EL (cell line): ENCODE results near the gene BDKRB1.
"Not testable (repeated sequence)": the region's sequence is repeated elsewhere in the genome, so short reads cannot be mapped to it uniquely, and the experiment has no call there.

Experiments
- DNase-seq: peaks from one replicate; pipeline ENCODE4 v3.0.0-alpha.2; 2016

The BDKRB1 gene

DNA sequence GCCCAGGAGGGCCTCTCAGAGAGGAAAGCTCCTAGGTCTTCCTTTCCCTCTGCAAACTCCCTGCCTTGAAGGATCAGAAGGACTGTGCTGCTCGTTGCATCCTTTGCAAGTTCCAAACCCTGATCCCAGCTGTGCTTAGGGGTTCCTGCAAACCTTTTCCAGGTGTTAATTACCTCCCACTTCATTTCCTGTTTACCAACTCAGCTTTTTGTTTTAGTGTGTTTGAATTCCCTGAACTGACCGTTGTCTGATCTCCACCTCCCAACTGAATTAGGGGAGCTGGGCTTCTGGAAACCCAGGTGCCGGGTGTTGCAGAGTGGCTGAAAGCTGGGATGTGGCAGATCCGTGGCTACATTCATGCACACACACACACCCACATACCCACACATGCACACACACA, 20.6 kb upstream of the BDKRB1 start:
- no peak for DNase-seq

DNA sequence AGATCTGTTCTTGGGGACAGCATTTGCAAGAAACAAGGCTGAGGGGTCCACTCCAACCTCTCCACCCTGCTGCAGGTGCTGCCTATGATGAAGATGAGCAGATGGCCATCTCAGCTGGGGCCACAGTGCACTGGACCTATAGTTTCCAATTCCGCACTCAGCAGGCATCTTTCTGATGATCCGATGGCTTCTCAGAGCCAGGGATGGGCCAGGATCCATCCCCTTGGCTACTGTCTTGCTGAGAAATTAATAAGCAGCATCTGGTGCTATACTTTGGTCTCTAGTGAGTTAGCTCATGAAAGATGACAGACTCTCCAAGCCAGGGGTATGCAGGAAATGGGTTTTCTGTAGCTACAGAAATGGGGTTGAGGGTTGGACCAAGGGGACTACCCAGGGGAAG, 18.4 kb upstream of the BDKRB1 start:
- no peak for DNase-seq

DNA sequence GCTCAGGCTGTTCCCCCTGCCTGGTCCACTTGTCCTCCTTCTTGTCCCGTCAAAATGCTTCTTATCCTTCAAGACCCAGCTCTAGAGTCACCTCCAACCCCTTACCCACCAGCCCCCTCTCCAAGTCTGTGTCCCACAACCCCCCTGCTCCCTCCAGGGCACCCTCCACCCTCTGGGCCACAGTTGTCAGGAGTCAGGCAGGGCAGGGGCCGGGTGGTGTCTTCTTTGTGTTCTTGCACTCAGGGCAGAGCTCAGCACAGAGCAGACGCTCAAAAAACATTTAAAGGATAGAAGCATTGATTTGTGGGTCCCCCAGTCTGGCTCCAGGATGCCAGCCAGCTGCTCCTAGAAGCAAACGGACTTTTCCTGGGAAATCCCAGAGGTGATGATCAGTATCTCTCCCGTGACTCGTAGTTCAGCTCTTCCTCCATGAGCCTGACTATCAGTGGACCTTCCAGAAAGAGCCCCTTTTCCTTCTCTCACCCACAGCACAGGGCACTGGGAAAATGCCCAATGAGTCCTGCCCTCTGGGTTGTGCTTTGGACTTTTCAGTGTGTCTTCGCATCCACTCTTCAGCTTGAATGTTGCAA, 17.2 kb upstream of the BDKRB1 start:
- no peak for DNase-seq

DNA sequence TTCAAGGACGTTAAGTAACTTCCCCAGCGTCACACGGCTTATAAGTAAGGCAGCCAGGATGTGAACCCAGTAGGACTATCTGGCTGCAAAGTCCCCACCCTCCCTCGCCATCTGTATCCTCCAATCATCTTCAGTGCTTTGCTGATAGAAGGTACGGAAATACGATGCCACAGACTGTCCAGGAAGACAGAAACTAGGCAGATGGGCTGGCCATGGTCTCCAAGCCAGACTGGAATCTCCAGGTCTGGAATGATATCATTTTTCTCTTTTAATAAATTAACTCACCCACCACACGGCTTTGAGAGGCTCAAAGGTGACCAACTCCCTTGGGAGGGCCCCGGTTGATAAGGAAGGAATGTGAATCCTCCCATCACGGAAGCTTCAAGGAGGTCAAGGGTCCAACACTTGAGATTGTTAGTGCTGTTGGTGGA, 16.3 kb upstream of the BDKRB1 start:
- DNase-seq: no peak

DNA sequence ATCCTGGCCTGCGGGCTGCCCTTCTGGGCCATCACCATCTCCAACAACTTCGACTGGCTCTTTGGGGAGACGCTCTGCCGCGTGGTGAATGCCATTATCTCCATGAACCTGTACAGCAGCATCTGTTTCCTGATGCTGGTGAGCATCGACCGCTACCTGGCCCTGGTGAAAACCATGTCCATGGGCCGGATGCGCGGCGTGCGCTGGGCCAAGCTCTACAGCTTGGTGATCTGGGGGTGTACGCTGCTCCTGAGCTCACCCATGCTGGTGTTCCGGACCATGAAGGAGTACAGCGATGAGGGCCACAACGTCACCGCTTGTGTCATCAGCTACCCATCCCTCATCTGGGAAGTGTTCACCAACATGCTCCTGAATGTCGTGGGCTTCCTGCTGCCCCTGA, 15.4 kb upstream of the BDKRB1 start:
- DNase-seq: no peak

DNA sequence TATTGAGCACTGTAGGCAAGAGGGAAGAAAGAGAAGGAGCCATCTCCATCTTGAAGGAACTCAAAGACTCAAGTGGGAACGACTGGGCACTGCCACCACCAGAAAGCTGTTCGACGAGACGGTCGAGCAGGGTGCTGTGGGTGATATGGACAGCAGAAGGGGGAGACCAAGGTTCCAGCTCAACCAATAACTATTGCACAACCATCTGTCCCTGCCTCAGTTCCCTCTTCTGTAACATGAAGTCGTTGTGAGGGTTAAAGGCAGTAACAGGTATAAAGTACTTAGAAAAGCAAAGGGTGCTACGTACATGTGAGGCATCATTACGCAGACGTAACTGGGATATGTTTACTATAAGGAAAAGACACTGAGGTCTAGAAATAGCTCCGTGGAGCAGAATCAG, 13.9 kb upstream of the BDKRB1 start:
- DNase-seq: no peak

DNA sequence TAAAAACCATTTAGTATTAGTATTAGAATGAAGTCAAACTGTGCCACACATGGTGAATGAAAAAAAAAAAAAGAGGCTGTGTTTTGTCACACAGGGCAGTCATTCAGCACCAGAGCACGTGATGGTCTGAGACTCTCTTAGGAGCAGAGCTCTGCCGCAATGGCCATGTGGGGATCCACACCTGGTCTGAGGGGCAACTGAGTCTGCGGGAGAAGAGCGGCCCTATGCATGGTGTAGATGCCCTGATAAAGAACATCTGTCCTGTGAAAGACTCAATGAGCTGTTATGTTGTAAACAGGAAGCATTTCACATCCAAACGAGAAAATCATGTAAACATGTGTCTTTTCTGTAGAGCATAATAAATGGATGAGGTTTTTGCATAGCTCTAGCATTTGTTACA, 12.2 kb upstream of the BDKRB1 start:
- no peak for DNase-seq

DNA sequence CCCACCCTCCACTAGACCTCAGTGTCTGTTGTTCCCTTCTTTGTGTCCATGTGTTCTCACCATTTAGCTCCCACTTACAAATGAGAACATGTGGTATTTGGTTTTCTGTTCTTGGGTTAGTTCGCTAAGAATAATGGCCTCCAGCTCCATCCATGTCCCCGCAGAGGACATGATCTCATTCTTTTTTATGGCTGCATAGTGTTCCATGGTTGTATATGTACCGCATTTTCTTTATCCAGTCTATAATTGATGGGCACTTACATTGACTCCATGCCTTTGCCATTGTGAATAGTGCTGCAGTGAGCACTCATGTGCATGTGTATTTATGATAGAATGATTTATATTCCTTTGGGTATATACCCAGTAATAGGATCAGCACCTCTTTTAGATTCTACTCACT, 10.9 kb upstream of the BDKRB1 start:
- DNase-seq: not testable (repeated sequence)

DNA sequence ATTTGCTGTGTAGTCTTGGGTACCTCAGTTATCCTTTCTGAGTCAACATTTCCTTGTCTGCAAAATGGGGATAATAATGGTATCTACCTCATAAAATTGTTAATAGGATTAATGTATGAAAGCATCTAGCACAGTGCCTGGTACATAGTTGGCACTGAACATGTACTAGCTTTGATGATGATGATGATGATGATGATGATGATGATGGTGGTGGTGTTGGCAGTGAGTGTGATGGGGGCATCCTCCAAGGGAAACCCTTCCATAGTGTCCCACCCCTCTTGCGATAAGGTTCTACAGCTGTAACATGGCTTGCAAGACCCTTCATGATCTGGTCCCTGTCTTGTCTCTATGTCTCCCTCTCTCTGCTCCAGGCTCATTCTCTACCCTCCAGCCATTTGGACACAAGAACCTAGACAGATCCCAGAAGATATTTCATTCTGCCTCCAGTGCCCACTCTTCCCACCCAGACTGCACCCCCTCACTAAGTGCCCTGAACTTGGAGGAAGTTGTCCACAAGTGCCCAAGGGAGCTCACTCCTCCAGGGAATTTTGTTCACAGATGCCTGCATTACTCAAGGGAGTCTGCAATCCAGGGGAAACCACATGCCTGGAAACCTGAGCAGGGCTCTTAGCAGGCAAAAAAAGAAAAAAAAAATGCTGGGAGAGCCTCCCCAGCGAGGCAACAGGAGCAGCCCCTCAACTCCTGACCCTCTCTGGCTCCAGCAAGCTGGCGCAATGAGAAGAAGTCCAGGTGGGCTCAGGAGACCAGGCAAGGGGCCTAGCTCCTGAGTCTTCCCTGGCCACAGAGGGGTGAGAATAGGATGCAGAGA, 10.1 kb upstream of the BDKRB1 start:
- DNase-seq: peak; percentile 75

DNA sequence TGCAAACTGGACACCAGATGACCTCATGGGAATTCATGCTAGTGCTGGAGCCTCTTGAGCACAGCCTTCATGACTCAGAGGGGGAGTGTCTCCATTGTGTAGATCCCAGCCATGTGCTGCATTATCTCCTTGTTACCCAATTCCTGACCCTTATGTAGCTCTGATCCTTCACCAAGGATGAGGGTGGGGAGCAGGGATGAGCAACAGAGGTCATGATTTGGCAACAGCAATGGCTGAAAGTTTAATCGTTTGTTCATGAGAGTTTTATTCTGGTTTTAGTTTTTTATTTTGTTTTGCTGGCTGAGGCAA, 9.5 kb upstream of the BDKRB1 start:
- peak; percentile 97 for DNase-seq

DNA sequence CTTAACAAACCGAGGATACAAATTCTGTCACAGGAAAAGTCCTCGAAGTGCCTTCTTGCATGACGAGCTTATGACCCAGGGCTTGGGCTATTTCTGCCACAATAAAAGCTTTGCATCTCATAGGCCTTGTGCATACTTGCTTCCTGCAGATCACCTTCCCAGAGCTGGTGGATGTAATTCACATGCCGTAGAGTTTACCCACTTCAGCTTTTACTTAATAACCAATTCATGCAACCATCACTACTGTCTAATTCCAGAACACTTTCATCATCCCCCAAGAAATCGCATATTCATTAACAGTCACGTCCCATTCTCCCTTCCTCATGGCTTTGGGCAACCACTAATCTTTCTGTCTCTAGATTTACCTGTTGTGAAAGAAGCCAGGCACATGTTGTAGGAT, 9.0 kb upstream of the BDKRB1 start:
- DNase-seq: no peak

DNA sequence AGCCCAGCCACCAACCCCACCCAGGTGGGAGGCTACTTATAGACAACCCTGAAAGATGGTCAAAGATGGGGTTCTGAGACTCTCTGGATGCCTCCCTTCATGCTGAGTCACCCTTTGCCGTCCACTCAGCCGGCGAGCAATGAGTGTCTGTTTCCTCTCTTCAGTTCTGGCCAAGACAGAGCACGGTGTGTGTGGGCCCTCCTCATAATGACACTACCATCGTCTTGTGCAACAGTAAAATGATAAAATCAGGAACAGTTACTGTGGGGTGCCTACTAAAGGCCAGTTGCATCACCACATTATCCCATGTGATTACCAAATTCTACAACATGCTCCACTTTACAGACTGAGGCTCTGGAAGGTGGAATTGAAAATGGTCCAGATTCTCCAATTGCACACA, 7.0 kb upstream of the BDKRB1 start:
- peak; percentile 92 for DNase-seq

DNA sequence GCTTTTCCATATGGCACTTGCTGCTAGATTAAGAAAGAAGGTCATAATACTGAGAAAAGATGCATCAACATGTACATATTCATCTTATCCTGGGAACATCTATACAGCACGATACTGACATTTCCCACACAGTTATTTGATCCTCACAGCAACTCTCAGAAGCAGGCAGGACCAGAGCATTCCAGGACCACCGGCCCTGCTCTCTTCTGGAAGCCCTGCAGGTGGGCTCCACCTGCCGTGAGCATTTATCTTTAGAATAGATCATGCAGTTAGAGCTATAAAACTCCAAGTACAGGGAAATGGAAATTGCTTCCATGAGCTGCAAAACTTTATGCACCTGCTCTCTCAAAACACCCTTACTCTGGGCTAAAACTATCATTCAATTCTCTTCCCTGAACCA, 5.5 kb upstream of the BDKRB1 start:
- DNase-seq: no peak

DNA sequence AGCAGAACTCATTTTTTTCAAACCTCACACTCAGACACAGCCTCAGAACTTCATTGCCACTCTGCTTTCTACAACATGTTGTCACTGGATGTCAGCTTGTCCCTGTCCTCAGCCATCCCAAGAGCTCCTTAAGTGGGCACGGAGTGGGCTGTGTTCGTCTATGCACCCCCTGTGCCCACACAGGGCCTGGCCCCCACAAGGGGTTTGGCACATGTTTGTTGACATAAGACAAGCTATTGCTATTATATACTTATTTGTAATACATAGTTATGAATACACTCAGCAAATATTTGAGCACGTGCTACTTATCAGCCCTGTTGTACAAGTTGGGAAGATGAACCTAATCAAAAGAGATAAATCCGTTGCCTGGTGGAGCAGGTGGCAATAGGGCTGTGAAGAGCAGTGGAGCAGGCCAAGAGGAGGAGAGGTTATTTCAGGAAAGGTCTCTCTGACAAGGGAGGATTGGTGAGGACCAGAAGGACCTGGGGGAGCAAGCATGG, 4.3 kb upstream of the BDKRB1 start:
- peak; percentile 41 for DNase-seq

DNA sequence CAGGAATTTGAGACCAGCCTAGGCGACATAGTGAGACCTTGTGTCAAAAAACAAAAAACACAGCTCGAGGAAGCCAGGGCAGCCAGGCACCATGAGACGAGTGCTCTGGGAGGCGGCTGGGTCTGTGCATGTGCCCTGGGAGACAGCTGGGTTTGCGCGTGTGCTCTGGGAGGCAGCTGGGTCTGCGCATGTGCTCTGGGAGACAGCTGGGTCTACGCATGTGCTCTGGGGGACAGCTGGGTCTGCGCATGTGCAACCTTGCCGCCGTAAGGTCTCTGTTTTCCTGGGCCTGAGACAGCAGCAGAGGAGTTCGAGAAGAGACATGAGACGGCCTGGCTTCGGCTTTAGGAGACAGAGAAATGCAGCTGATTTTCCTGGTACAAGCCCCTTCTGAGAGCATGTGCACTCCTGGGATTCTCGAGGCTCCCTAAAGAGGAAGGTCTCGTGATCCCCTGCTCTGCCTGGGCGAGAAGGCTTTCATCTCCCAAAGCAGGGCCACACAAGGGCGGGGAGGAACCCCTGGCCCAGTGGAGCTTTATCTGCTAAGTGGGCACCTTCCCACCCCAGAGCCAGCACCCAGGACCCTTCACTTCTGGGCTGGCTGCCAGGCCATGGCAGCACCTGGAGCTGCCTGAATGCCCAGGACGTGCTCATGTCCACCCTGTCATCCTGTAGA, 3.5 kb upstream of the BDKRB1 start:
- no peak for DNase-seq

DNA sequence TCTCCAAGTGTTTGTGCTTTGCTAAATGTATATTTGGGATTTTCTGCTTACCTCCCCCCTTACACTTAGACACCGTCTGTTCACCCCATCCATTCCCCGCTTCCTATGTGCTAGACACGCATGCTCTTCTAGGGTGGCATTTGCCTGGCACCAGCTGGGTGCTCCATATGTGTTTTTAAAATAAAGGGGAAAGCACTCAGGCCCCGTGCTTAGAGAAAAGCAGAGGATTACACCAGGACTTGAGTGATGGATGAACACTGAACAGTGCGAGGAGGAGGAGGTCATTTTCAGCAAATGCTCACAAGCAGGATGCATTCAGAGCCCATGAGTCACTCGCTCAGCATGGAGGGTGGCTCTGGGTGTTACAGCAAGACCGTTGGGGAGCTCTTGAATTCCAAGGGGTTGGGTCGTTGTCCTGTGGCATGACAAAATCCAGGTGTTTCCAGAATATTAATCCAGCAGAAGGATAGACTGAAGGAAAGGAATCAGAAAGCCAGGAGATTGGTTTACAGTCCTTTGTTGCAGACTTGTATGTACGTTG, 2.9 kb upstream of the BDKRB1 start:
- peak; percentile 94 for DNase-seq

DNA sequence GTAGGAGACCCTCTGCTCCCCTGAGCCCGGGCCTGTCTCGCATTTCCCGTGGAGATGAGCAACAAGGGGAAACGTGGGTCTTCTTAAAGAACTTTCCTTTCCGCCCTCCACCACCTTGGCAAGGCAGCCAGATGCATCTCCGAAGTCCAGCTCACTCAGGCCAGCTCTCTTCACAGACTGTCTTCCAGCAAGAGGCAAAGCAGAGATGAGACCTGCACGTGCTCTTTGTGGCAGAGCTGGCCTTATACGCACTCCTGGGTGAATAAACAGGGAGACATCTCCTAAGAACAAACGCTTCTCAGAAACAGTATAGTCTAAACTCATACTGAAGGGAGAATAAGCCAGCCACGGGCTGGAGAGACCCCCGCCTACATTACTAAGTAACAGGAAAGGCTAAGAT, 1.3 kb upstream of the BDKRB1 start:
- no peak for DNase-seq

DNA sequence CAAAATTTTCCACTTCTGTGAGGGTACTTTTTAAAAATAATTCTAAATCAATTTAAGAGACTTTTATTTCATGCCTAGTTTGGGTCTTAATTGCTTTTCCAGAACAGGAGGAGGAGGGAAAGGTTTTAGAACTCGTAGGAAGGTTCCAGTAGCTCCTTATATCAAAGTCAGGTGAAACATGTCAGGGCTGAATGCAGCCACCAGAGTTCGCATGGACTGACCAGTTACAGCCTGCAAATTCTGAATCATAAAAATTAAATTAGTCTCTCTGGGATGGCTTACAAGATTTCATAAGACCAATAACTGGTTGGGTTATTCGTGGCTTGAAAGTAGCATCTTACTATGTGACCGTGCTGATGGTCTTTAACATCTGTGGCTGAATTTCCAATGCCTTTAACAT, 397 bp downstream of the BDKRB1 start:
- no peak for DNase-seq

DNA sequence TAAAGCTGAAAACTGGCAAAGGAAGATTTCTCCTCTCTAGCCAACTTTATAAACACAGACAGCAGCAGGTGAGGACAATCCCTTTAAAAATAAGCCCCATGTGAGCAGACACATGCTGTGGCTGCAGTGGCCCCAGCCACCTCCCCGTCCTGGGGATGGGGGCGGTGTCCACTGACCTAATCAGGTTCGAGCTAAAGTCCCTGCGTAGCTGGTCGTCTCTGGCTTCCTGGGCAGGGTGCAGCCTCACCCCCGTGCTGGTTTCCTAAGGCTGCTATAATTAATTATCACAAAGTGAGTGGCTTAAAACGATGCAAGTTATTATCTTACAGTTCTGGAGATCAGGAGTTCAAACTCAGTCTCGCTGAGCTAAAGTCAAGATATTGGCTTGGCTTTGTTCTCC, 1.0 kb downstream of the BDKRB1 start:
- DNase-seq: no peak

DNA sequence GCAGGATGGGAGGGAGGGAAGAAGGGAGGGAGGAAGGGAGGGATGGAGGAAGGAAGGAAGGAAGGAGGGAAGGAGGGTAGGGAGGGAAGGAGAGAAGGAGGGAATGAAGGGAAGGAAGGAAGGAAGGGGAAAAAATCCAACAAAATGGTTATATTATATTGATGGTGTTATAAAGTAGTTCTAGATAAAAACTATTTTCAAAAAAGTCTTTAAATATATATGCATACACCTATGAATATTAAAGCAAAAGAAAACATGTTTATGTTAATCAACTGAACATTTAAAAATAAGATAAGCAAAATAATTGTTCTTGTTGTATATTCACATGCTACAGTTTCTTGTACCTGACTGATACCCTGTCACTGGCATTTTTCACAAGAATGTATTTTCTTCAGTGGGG, 1.9 kb downstream of the BDKRB1 start:
- DNase-seq: no peak

DNA sequence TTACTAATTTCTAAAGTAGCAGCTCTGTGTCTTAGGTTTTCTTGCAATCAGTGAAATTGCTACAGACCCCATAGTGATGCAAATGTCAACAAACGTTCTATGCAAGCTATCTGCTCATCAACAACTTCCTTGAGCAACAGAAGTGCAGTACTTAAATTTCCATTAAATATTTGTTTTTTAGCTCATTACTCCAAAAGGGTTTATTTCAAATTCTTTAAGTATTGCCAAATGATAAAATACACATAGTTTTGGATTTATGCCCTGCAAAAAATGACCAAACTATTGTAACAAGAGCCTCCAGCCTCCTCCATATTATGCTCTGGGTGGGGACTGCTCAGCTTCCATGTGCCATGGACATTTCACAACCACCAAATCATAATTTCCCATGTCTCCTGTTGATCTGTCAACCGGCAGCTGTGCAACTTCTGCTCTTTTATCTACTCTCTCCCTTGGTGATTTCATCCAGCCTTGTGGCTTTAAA, 4.4 kb downstream of the BDKRB1 start:
- DNase-seq: peak; percentile 62

DNA sequence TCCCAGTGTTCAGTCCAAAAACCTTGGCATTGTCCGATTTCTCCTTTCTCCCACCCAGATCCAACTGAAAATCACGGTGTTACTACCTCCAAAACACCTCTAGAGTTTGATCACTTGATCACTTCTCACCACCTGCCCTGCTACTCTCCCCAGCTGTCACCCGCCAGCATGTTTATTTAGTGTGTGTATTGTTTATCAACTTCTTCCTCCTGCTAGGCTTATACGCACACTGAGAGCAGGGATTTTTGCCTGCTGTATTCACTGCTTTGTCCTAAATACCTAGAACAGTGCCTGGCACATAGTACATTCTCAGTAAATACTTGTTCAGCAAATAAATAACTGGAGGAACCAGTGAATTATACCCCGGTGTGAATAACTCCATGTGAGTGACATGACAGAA, 5.0 kb downstream of the BDKRB1 start:
- DNase-seq: no peak

DNA sequence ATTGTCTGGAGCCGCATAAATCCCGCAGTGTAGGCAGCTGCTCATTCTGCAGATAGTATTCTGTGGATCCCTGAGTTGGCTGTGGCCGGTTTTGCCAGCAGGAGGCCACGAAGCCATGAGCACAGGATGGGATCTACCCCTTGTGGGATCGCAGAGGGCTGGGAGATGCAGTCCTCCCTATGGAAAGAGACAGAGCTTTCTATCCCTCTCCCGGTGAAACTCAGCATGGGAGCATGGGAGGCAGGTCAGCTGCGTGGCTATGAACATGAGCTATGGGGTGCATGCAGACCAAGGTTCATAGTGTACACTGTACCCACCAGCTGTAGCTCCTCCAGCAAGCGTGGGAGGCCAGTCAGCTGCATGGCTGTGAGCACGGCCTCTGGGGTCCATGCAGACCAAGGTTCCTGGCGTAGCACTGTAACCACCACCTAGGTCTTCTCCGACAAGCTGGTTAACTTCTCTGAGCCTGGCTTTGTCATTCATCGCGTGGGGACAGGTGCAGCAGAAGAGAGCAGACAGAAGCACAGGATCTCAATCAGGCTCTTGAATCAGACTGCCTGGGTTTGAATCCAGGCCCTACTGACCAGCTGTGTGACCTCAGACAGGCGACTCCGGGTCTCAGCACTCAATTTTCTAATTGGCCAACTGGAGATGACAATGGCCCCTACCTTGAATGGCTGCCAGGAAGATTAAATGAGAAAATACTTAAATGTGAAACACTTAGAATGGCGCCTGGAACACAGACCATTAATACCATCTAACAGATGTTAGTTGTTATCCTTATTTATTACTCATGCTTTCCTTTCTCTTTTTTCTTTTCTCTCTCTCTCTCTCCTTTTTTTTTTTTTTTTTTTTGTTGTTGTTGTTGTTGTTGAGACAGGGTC, 6.0 kb downstream of the BDKRB1 start:
- DNase-seq: no peak
